GM23338 (cell line): ENCODE data around the gene C1QL1. TPM values are rescaled to one million over a fixed set of nuclear protein-coding genes. Genes with fewer than 3 reads are reported as not detected.

ENCODE experiments used
- ATAC-seq: fragments of 200-7000 bp; cut with Tn5 transposase; 3 replicates; pipeline ENCODE4 v1.9.1; 2020
- DNase-seq: peaks from one replicate; pipeline ENCODE4 v3.0.0-alpha.2; 2015; ENCODE audit warnings: low spot score
- H2AFZ ChIP-seq: fragments of 200-600 bp; sonication (generic); 2 replicates; pipeline ENCODE4 v1.8.0; 2016; ENCODE audit warnings: antibody characterized with exemption, mild to moderate bottlenecking, moderate library complexity
- H3F3A ChIP-seq: fragments of 200-600 bp; sonication (generic); replicated peaks from 2 replicates; pipeline ENCODE4 v1.8.0; 2017; ENCODE audit warnings: antibody characterized with exemption, mixed run types, low read depth
- H3K27ac ChIP-seq: fragments of 200-600 bp; sonication (generic); 2 replicates; pipeline ENCODE4 v1.6.1; 2016; ENCODE audit warnings: low read depth
- H3K27me3 ChIP-seq: fragments of 200-600 bp; sonication (generic); 2 replicates; pipeline ENCODE4 v1.8.0; 2016; ENCODE audit warnings: mild to moderate bottlenecking, mixed run types, moderate library complexity; ENCODE audit not compliant: insufficient read depth
- H3K36me3 ChIP-seq: fragments of 200-600 bp; sonication (generic); 2 replicates; pipeline ENCODE4 v1.8.0; 2016; ENCODE audit warnings: mild to moderate bottlenecking; ENCODE audit not compliant: insufficient read depth
- H3K4me1 ChIP-seq: fragments of 200-600 bp; sonication (generic); 2 replicates; pipeline ENCODE4 v1.8.0; 2016; ENCODE audit warnings: mild to moderate bottlenecking, moderate library complexity; ENCODE audit not compliant: insufficient read depth
- H3K4me2 ChIP-seq: fragments of 200-600 bp; sonication (generic); 2 replicates; pipeline ENCODE4 v1.7.1; 2017; ENCODE audit warnings: mixed run types
- H3K4me3 ChIP-seq: fragments of 200-600 bp; sonication (generic); 2 replicates; pipeline ENCODE4 v1.6.1; 2016; ENCODE audit warnings: mixed run types
- H3K79me2 ChIP-seq: fragments of 200-600 bp; sonication (generic); replicated peaks from 2 replicates; pipeline ENCODE4 v1.8.0; 2017; ENCODE audit warnings: mild to moderate bottlenecking; ENCODE audit not compliant: insufficient read depth
- H3K9me2 ChIP-seq: fragments of 200-600 bp; sonication (generic); 2 replicates; pipeline ENCODE4 v1.8.0; 2017; ENCODE audit not compliant: insufficient read depth
- H4K20me1 ChIP-seq: fragments of 200-600 bp; sonication (generic); replicated peaks from 2 replicates; pipeline ENCODE4 v1.8.0; 2017; ENCODE audit warnings: mild to moderate bottlenecking; ENCODE audit not compliant: insufficient read depth
- H3K27ac Mint-ChIP-seq: 2 replicates; pipeline ENCODE4 v1.8.0; 2020; ENCODE audit warnings: inconsistent platforms, mild to moderate bottlenecking, moderate library complexity, mixed read lengths
- H3K27me3 Mint-ChIP-seq: 3 replicates; pipeline ENCODE4 v1.8.0; 2022; ENCODE audit warnings: low read depth, mild to moderate bottlenecking, moderate library complexity, mixed read lengths, inconsistent platforms; ENCODE audit not compliant: insufficient read depth, poor library complexity
- H3K36me3 Mint-ChIP-seq: 3 replicates; pipeline ENCODE4 v1.8.0; 2021; ENCODE audit warnings: low read depth, mild to moderate bottlenecking, inconsistent platforms, moderate library complexity, mixed read lengths
- H3K4me1 Mint-ChIP-seq: 3 replicates; pipeline ENCODE4 v1.8.0; 2020; ENCODE audit warnings: mild to moderate bottlenecking, inconsistent platforms, mixed read lengths
- H3K4me3 Mint-ChIP-seq: 3 replicates; pipeline ENCODE4 v1.8.0; 2021; ENCODE audit warnings: moderate library complexity, mild to moderate bottlenecking, inconsistent platforms, mixed read lengths
- H3K9me3 Mint-ChIP-seq: 3 replicates; pipeline ENCODE4 v1.8.0; 2020; ENCODE audit warnings: moderate library complexity, mild to moderate bottlenecking, inconsistent platforms, mixed read lengths
- CREB1 ChIP-seq: fragments of 250-450 bp; sonication (Bioruptor Pico); IDR thresholded peaks from 2 replicates; pipeline ENCODE4 v1.5.0; 2020; ENCODE audit warnings: low read depth, mild to moderate bottlenecking, moderate library complexity
- EZH2 ChIP-seq: fragments of 200-600 bp; sonication (generic); IDR thresholded peaks from one replicate; pipeline ENCODE4 v1.8.0; 2017; ENCODE audit warnings: antibody characterized with exemption, mild to moderate bottlenecking, low read depth; ENCODE audit not compliant: unreplicated experiment
- EZH2phosphoT487 ChIP-seq: fragments of 200-600 bp; sonication (generic); IDR thresholded peaks from one replicate; pipeline ENCODE4 v1.8.1; 2018; ENCODE audit warnings: antibody characterized with exemption; ENCODE audit not compliant: unreplicated experiment
- JUNB ChIP-seq: IDR thresholded peaks from one replicate; pipeline ENCODE4 v1.6.1; 2016; ENCODE audit warnings: antibody characterized with exemption; ENCODE audit not compliant: unreplicated experiment
- NANOG ChIP-seq: IDR thresholded peaks from 2 replicates; pipeline ENCODE4 v1.6.1; 2016; ENCODE audit warnings: antibody characterized with exemption, borderline replicate concordance
- POLR2AphosphoS5 ChIP-seq: IDR thresholded peaks from 2 replicates; pipeline ENCODE4 v1.6.1; 2016; ENCODE audit warnings: antibody characterized with exemption, low read depth
- STAT1 ChIP-seq: IDR thresholded peaks from one replicate; pipeline ENCODE4 v1.6.1; 2016; ENCODE audit warnings: antibody characterized with exemption; ENCODE audit not compliant: unreplicated experiment
- ZNF114 ChIP-seq: fragments of 250-450 bp; sonication (Bioruptor Pico); IDR thresholded peaks from 2 replicates; pipeline ENCODE4 v1.5.0; 2020; ENCODE audit warnings: mild to moderate bottlenecking, moderate library complexity
- ZNF331 ChIP-seq: fragments of 250-450 bp; sonication (Bioruptor Pico); IDR thresholded peaks from 2 replicates; pipeline ENCODE4 v1.5.0; 2020; ENCODE audit warnings: low read depth, mild to moderate bottlenecking, moderate library complexity
- polyA plus RNA-seq: library from polyadenylated mRNA; unstranded; fragments of >200 nt; fragmentation: Nextera tagmentation; extraction: Ambion mirVana; gene quantifications from 2 replicates; pipeline ENCODE4 v1.2.1, GENCODE V29; 2016
- total RNA-seq: library from RNA; depleted of rRNA; stranded (reverse); fragments of >200 nt; shearing (Covaris generic); gene quantifications from 2 replicates; pipeline ENCODE4 v1.2.3, GENCODE V29; 2014
- TF ChIP-seq, protein P1 (sequence below): IDR thresholded peaks from 2 replicates; pipeline ENCODE4 v1.6.1; 2016; ENCODE audit warnings: antibody characterized with exemption
- TF ChIP-seq, protein P2 (sequence below): IDR thresholded peaks from one replicate; pipeline ENCODE4 v1.6.1; 2018; ENCODE audit warnings: antibody characterized with exemption; ENCODE audit not compliant: unreplicated experiment

C1QL1 gene
- total and polyA plus RNA-seq, 2 experiments from 2014 or later: 4.3 to 14.4 TPM

DNA sequence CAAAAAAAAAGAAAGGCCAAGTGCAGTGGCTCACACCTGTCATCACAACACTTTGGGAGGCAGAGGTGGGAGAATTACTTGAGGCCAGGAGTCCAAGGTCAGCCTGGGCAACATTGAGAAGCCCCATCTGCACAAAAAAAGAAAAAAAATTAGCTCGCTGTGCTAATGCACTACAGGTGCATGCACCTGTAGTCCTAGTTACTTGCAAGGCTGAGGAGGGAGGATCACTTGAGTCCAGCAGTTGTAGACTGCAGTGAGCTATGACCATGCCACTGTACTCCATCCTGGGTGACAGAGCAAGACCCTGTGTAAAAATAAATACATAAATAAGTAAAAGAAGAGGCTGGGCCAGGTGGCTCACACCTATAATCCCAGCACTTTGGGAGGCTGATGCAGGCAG, 43.7 kb upstream of the C1QL1 start:
- H3K79me2 ChIP-seq: no peaks in the 10 kb centered on the region
- peaks cover 28% of the 10 kb centered on the region for H3K4me1 Mint-ChIP-seq
- no peaks in the 10 kb centered on the region for H3K36me3 Mint-ChIP-seq
- ATAC-seq (no peak), DNase-seq (no peak)
- no peaks in the 10 kb centered on the region for H4K20me1 ChIP-seq
- no peaks in the 10 kb centered on the region for H3F3A ChIP-seq
- no peaks in the 10 kb centered on the region for H3K9me2 ChIP-seq
- peaks cover 18% of the 10 kb centered on the region for H3K27me3 Mint-ChIP-seq
- H3K4me3 Mint-ChIP-seq: no peak overlapping the region
- no peak overlapping the region for H3K4me3 ChIP-seq
- H3K36me3 ChIP-seq: no peaks in the 10 kb centered on the region
- TF ChIP-seq JUNB: no peak
- no peak for TF ChIP-seq EZH2phosphoT487
- no peak for TF ChIP-seq EZH2
- TF ChIP-seq NANOG: no peak
- no peaks in the 10 kb centered on the region for H3K27me3 ChIP-seq
- no peak overlapping the region for H3K4me2 ChIP-seq
- peaks cover 10% of the 10 kb centered on the region; the same call in 1 of the 2 replicates for H3K4me1 ChIP-seq
- no peak overlapping the region for H3K27ac Mint-ChIP-seq
- no peaks in the 10 kb centered on the region for H3K9me3 Mint-ChIP-seq
- H3K27ac ChIP-seq: no peak overlapping the region
- H2AFZ ChIP-seq: no peak overlapping the region

DNA sequence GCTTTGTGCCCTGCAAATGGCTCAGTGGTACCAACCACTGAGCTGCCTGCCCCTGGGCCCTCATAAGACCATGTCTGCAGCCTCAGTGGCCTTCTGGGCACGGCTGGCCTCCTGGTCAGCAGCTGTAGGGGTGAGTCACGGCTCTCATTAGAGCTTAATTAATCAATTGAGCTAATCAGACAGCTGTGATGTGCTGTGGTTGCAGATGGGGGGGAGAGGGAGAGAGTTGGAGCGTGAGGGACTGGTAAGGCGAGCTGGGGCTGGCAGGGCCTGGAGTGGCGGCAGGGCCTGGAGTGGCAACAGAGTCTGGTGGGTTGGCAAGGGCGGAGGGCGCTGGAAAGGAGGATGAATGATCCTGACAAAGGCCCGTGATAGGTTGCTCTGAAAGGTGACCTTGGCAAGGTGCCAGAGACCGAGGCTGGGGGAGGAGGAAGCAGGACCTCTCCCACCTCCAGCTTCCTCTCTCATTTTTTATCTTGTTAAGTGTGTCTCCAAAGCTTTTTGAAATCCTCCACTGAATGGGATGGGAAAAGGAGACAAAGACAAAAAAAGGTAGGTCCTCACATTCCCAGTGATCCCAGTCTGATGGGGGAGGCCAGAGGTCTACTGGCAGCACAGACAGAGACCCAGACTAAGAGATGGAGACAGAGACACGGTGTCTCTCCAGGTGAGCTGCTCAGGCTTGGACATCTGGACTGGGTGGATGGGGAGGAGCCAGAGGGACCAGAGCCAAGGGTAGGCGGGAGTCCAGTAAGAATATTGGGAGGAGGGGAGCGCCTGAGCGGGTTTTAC, 41.8 kb upstream of the C1QL1 start:
- Mint-ChIP-seq H3K27me3 (peaks cover 17% of the 10 kb centered on the region), H3K4me3 (no peak overlapping the region; the same call in 2 of the 3 replicates), H3K9me3 (no peaks in the 10 kb centered on the region), H3K36me3 (no peaks in the 10 kb centered on the region), H3K27ac (no peak overlapping the region), H3K4me1 (peaks cover 27% of the 10 kb centered on the region)
- no peak for DNase-seq
- no peaks in the 10 kb centered on the region for H3F3A ChIP-seq
- no peaks in the 10 kb centered on the region for H3K9me2 ChIP-seq
- H3K79me2 ChIP-seq: no peaks in the 10 kb centered on the region
- H3K27ac ChIP-seq: no peak overlapping the region
- H3K4me3 ChIP-seq: no peak overlapping the region
- H3K4me1 ChIP-seq: peaks cover 17% of the 10 kb centered on the region
- ATAC-seq: no peak
- no peaks in the 10 kb centered on the region for H3K27me3 ChIP-seq
- H3K36me3 ChIP-seq: no peaks in the 10 kb centered on the region
- no peak overlapping the region for H3K4me2 ChIP-seq
- no peak overlapping the region for H2AFZ ChIP-seq
- no peaks in the 10 kb centered on the region for H4K20me1 ChIP-seq
- TF ChIP-seq NANOG (no peak), EZH2phosphoT487 (no peak), CREB1 (CRISPR knock-in tag) (no peak), EZH2 (no peak), ZNF114 (CRISPR knock-in tag) (no peak), ZNF331 (no peak), POLR2AphosphoS5 (no peak), JUNB (no peak), STAT1 (no peak)
- TF ChIP-seq, protein P1, sequence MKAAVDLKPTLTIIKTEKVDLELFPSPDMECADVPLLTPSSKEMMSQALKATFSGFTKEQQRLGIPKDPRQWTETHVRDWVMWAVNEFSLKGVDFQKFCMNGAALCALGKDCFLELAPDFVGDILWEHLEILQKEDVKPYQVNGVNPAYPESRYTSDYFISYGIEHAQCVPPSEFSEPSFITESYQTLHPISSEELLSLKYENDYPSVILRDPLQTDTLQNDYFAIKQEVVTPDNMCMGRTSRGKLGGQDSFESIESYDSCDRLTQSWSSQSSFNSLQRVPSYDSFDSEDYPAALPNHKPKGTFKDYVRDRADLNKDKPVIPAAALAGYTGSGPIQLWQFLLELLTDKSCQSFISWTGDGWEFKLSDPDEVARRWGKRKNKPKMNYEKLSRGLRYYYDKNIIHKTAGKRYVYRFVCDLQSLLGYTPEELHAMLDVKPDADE: no peak
- TF ChIP-seq, protein P2, sequence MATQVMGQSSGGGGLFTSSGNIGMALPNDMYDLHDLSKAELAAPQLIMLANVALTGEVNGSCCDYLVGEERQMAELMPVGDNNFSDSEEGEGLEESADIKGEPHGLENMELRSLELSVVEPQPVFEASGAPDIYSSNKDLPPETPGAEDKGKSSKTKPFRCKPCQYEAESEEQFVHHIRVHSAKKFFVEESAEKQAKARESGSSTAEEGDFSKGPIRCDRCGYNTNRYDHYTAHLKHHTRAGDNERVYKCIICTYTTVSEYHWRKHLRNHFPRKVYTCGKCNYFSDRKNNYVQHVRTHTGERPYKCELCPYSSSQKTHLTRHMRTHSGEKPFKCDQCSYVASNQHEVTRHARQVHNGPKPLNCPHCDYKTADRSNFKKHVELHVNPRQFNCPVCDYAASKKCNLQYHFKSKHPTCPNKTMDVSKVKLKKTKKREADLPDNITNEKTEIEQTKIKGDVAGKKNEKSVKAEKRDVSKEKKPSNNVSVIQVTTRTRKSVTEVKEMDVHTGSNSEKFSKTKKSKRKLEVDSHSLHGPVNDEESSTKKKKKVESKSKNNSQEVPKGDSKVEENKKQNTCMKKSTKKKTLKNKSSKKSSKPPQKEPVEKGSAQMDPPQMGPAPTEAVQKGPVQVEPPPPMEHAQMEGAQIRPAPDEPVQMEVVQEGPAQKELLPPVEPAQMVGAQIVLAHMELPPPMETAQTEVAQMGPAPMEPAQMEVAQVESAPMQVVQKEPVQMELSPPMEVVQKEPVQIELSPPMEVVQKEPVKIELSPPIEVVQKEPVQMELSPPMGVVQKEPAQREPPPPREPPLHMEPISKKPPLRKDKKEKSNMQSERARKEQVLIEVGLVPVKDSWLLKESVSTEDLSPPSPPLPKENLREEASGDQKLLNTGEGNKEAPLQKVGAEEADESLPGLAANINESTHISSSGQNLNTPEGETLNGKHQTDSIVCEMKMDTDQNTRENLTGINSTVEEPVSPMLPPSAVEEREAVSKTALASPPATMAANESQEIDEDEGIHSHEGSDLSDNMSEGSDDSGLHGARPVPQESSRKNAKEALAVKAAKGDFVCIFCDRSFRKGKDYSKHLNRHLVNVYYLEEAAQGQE: no peak
